H9 (cell line): Measurements from ENCODE around the gene PPCDC. TPM values are rescaled to one million over a fixed set of nuclear protein-coding genes. Genes with fewer than 3 reads are reported as not detected.

Source experiments
- DNase-seq: peaks from one replicate; pipeline ENCODE4 v3.0.0-alpha.2; 2017
- H2AFZ ChIP-seq: one replicate; pipeline ENCODE4 v1.6.1; 2013; ENCODE audit warnings: mild to moderate bottlenecking, low read length, control low read depth, moderate library complexity
- H2AK5ac ChIP-seq: 2 replicates; pipeline ENCODE4 v1.6.1; 2013; ENCODE audit warnings: low read length, control low read depth, mixed read lengths; ENCODE audit not compliant: insufficient read length
- H2BK120ac ChIP-seq: one replicate; pipeline ENCODE4 v1.6.1; 2013; ENCODE audit warnings: low read depth, mild to moderate bottlenecking, low read length, control low read depth, inconsistent platforms; ENCODE audit not compliant: poor library complexity, severe bottlenecking
- H2BK12ac ChIP-seq: 2 replicates; pipeline ENCODE4 v1.6.1; 2013; ENCODE audit warnings: low read length, control low read depth, mixed read lengths, low read depth; ENCODE audit not compliant: insufficient read length
- H2BK15ac ChIP-seq: 2 replicates; pipeline ENCODE4 v1.6.1; 2013; ENCODE audit warnings: low read depth, low read length, control low read depth
- H2BK20ac ChIP-seq: one replicate; pipeline ENCODE4 v1.6.1; 2013; ENCODE audit warnings: low read depth, mild to moderate bottlenecking, low read length, control low read depth, inconsistent platforms; ENCODE audit not compliant: poor library complexity, severe bottlenecking
- H2BK5ac ChIP-seq: 2 replicates; pipeline ENCODE4 v1.6.1; 2013; ENCODE audit warnings: low read length, control low read depth, mixed read lengths; ENCODE audit not compliant: insufficient read length
- H3K14ac ChIP-seq: 2 replicates; pipeline ENCODE4 v1.6.1; 2013; ENCODE audit warnings: low read length, control low read depth; ENCODE audit not compliant: insufficient read depth
- H3K18ac ChIP-seq: 2 replicates; pipeline ENCODE4 v1.6.1; 2013; ENCODE audit warnings: low read depth, mild to moderate bottlenecking, mixed read lengths, low read length, control low read depth; ENCODE audit not compliant: insufficient read length
- H3K23ac ChIP-seq: 2 replicates; pipeline ENCODE4 v1.6.1; 2013; ENCODE audit warnings: low read length, control low read depth, mixed read lengths, low read depth; ENCODE audit not compliant: insufficient read length
- H3K23me2 ChIP-seq: 2 replicates; pipeline ENCODE4 v1.6.1; 2013; ENCODE audit warnings: low read depth, mild to moderate bottlenecking, mixed read lengths, low read length, control low read depth; ENCODE audit not compliant: insufficient read length, poor library complexity, severe bottlenecking
- H3K27ac ChIP-seq: 2 replicates; pipeline ENCODE4 v1.5.1; 2013; ENCODE audit warnings: low read length, control low read depth, mixed read lengths, low read depth; ENCODE audit not compliant: insufficient read length
- H3K27me3 ChIP-seq: 2 replicates; pipeline ENCODE4 v1.6.1; 2013; ENCODE audit warnings: low read length, control low read depth, inconsistent platforms; ENCODE audit not compliant: insufficient read depth
- H3K4ac ChIP-seq: 2 replicates; pipeline ENCODE4 v1.6.1; 2013; ENCODE audit warnings: low read depth, mild to moderate bottlenecking, control low read depth, inconsistent platforms, low read length, moderate library complexity
- H3K4me1 ChIP-seq: 2 replicates; pipeline ENCODE4 v1.6.1; 2013; ENCODE audit warnings: low read length, control low read depth, inconsistent platforms; ENCODE audit not compliant: insufficient read depth
- H3K4me2 ChIP-seq: 2 replicates; pipeline ENCODE4 v1.6.1; 2013; ENCODE audit warnings: low read length, control low read depth, mixed read lengths; ENCODE audit not compliant: insufficient read length, insufficient read depth
- H3K56ac ChIP-seq: 2 replicates; pipeline ENCODE4 v1.6.1; 2013; ENCODE audit warnings: low read depth, mild to moderate bottlenecking, mixed read lengths, low read length, control low read depth; ENCODE audit not compliant: insufficient read length
- H3K79me1 ChIP-seq: 2 replicates; pipeline ENCODE4 v1.6.1; 2013; ENCODE audit warnings: low read depth, mild to moderate bottlenecking, moderate library complexity, low read length, control low read depth, inconsistent platforms; ENCODE audit not compliant: insufficient read depth, poor library complexity, severe bottlenecking
- H3K79me2 ChIP-seq: 2 replicates; pipeline ENCODE4 v1.6.1; 2013; ENCODE audit warnings: low read length, control low read depth, inconsistent platforms; ENCODE audit not compliant: insufficient read depth
- H3K9ac ChIP-seq: 2 replicates; pipeline ENCODE4 v1.6.1; 2013; ENCODE audit warnings: low read length, control low read depth, mixed read lengths; ENCODE audit not compliant: insufficient read length; ENCODE audit errors: extremely low read depth
- H3K9me3 ChIP-seq: one replicate; pipeline ENCODE4 v1.6.1; 2013; ENCODE audit warnings: low read depth, low read length, inconsistent platforms; ENCODE audit not compliant: control insufficient read depth
- H3T11ph ChIP-seq: one replicate; pipeline ENCODE4 v1.6.1; 2013; ENCODE audit warnings: mild to moderate bottlenecking, low read length, control low read depth, inconsistent platforms
- H4K20me1 ChIP-seq: one replicate; pipeline ENCODE4 v1.6.1; 2013; ENCODE audit not compliant: control insufficient read depth, insufficient read length, insufficient read depth
- H4K5ac ChIP-seq: 2 replicates; pipeline ENCODE4 v1.6.1; 2013; ENCODE audit warnings: low read depth, mild to moderate bottlenecking, mixed read lengths, low read length, control low read depth; ENCODE audit not compliant: insufficient read length
- H4K8ac ChIP-seq: replicated peaks from 2 replicates; pipeline ENCODE4 v1.6.1; 2013; ENCODE audit warnings: low read length, control low read depth, mixed read lengths, low read depth; ENCODE audit not compliant: insufficient read length
- H4K91ac ChIP-seq: 2 replicates; pipeline ENCODE4 v1.6.1; 2013; ENCODE audit warnings: low read depth, mild to moderate bottlenecking, moderate library complexity, mixed read lengths, low read length, control low read depth; ENCODE audit not compliant: insufficient read length
- H3K27ac Mint-ChIP-seq, 3 experiments: 2 replicates in 2 of 3; 3 replicates in 1 of 3; pipeline ENCODE4 v1.8.0; 2020 to 2021; ENCODE audit warnings: mixed read lengths in 3 of 3, mild to moderate bottlenecking in 1 of 3, moderate library complexity in 1 of 3
- H3K27me3 Mint-ChIP-seq: 2 replicates; pipeline ENCODE4 v1.8.0; 2021; ENCODE audit warnings: low read depth, mild to moderate bottlenecking, moderate library complexity, mixed read lengths
- H3K36me3 Mint-ChIP-seq, 3 experiments: 2 replicates in 2 of 3; 3 replicates in 1 of 3; pipeline ENCODE4 v1.8.0; 2020 to 2021; ENCODE audit warnings: low read depth in 3 of 3, mixed read lengths in 3 of 3; ENCODE audit not compliant: insufficient read depth in 1 of 3
- H3K4me1 Mint-ChIP-seq, 2 experiments: 2 replicates each; pipeline ENCODE4 v1.8.0; 2020; ENCODE audit warnings: mixed read lengths in 2 of 2
- H3K4me3 Mint-ChIP-seq, 2 experiments: 2 replicates in 1 of 2; 3 replicates in 1 of 2; pipeline ENCODE4 v1.8.0; 2020 to 2021; ENCODE audit warnings: mild to moderate bottlenecking in 2 of 2, mixed read lengths in 2 of 2, moderate library complexity in 1 of 2
- H3K9me3 Mint-ChIP-seq, 2 experiments: 2 replicates in 1 of 2; 3 replicates in 1 of 2; pipeline ENCODE4 v1.8.0; 2020; ENCODE audit warnings: mild to moderate bottlenecking in 2 of 2, mixed read lengths in 2 of 2, moderate library complexity in 1 of 2
- WGBS: extraction: QIAGEN DNeasy Blood & Tissue Kit; methylation state at CpG from one replicate; pipeline ENCODE4 v1.1.7; 2013; ENCODE audit warnings: missing lambda C conversion rate, low lambda C conversion rate, mixed read lengths; ENCODE audit not compliant: insufficient read length; ENCODE audit errors: extremely low coverage; 5-methylcytosine and 5-hydroxymethylcytosine counted together
- total RNA-seq: library from RNA; stranded (reverse); gene quantifications from 2 replicates; pipeline ENCODE4 v1.2.1, GENCODE V29; 2021
- TF ChIP-seq, protein P1 (sequence below): fragments of 200-600 bp; sonication (generic); conservative IDR thresholded peaks from 3 replicates; pipeline ENCODE4 v1.8.0; 2021; ENCODE audit warnings: antibody characterized with exemption, mild to moderate bottlenecking

Gene PPCDC
- total RNA-seq, 1 experiment from 2014 or later: 17.6 TPM

DNA sequence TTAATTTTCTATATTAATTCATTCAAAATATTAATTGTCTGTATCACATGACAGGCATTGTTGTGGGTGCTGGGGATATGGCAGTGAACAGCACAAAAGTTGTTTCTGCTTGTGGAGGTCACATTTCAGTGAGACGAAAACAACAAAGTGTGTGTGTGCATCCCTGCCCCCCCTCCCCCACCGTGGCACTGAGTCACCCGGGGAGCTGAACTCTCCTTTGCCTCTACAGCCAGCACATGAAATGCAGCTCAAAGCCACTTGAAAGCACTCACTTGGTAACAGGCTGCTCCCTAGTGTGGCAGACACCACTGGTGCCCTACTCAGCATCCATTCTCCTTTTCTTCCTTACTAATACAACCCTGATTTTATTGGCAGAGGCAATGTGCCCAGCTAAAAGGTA is 44.9 kb upstream of the PPCDC start:
- DNase-seq: no peak
- no CpG with 5 or more reads among the region's 3 CpGs for WGBS

More for the DNA sequence above, 44.9 kb upstream of the PPCDC start:
- H2BK20ac ChIP-seq: no peak overlapping the region
- no peak overlapping the region for H4K8ac ChIP-seq
- Mint-ChIP-seq H3K4me3 (no peak overlapping the region), H3K9me3 (0 out of 5 replicates have a peak, but pooled peaks cover 0 to 2% of the 10 kb centered on the region in 2 experiments), H3K4me1 (peaks cover 3 to 22% of the 10 kb centered on the region in 2 experiments), H3K27ac (no peak overlapping the region), H3K36me3 (peaks cover 0 to 2% (median 0%) of the 10 kb centered on the region in 3 experiments; a peak in 1 of 7 replicates), H3K27me3 (peaks cover 9% of the 10 kb centered on the region)
- no peak overlapping the region for H3K14ac ChIP-seq
- no peaks in the 10 kb centered on the region for H4K20me1 ChIP-seq
- no peaks in the 10 kb centered on the region for H3K23me2 ChIP-seq
- no peak overlapping the region for H3K27ac ChIP-seq
- no peak overlapping the region for H2BK15ac ChIP-seq
- no peak overlapping the region for H2AFZ ChIP-seq
- no peak overlapping the region for H2AK5ac ChIP-seq
- no peaks in the 10 kb centered on the region for H3K27me3 ChIP-seq
- no peak overlapping the region for H3K18ac ChIP-seq
- no peak overlapping the region for H3K4ac ChIP-seq
- H2BK12ac ChIP-seq: no peak overlapping the region
- no peak overlapping the region for H3K4me2 ChIP-seq
- H3K9me3 ChIP-seq: no peaks in the 10 kb centered on the region
- no peak overlapping the region for H3K56ac ChIP-seq
- H3K9ac ChIP-seq: no peak overlapping the region
- no peak overlapping the region for H4K91ac ChIP-seq
- H3K79me2 ChIP-seq: no peaks in the 10 kb centered on the region
- no peak overlapping the region for H3T11ph ChIP-seq
- TF ChIP-seq, protein P1, sequence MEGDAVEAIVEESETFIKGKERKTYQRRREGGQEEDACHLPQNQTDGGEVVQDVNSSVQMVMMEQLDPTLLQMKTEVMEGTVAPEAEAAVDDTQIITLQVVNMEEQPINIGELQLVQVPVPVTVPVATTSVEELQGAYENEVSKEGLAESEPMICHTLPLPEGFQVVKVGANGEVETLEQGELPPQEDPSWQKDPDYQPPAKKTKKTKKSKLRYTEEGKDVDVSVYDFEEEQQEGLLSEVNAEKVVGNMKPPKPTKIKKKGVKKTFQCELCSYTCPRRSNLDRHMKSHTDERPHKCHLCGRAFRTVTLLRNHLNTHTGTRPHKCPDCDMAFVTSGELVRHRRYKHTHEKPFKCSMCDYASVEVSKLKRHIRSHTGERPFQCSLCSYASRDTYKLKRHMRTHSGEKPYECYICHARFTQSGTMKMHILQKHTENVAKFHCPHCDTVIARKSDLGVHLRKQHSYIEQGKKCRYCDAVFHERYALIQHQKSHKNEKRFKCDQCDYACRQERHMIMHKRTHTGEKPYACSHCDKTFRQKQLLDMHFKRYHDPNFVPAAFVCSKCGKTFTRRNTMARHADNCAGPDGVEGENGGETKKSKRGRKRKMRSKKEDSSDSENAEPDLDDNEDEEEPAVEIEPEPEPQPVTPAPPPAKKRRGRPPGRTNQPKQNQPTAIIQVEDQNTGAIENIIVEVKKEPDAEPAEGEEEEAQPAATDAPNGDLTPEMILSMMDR: no peak
- H3K4me1 ChIP-seq: no peaks in the 10 kb centered on the region
- no peak overlapping the region for H2BK5ac ChIP-seq
- H2BK120ac ChIP-seq: no peak overlapping the region
- H3K79me1 ChIP-seq: no peaks in the 10 kb centered on the region
- no peak overlapping the region for H3K23ac ChIP-seq
- no peak overlapping the region for H4K5ac ChIP-seq
